Measurements from ENCODE around the gene IFT27.

The IFT27 gene

DNA sequence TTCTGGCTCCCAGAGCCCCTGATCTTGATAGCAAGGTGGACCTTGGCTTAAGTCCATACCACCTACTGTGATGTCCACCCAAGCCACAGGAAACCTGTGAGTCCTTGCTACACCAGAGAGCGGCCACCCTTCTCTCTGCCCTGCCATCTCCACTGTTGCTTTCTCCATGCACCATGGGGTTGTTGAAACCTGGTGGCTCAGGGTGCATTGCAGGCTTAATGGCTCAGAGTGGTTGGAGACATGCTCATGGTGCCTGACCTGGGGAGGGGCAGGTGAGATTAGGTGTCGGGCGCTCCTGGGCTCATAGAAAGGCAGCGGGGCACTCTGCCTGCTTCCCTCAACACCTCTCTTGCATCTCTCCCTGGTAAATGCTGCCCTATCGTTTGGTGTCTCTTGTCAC, 47.4 kb downstream of the IFT27 start:
- DNase-seq (ENCODE audit: low read depth) = no peak
- no peak overlapping the region for H3K9ac ChIP-seq (ENCODE audit: low read length)
- H3K4me3 ChIP-seq (ENCODE audit: low read length) = no peak overlapping the region
- no peaks in the 10 kb centered on the region for H3K9me3 ChIP-seq (ENCODE audit: control insufficient read depth, low read length)
- H3K36me3 ChIP-seq (ENCODE audit: control insufficient read depth, insufficient read depth, low read length, severe bottlenecking) = peaks cover 7% of the 10 kb centered on the region
- no peaks in the 10 kb centered on the region for H3K4me1 ChIP-seq (ENCODE audit: control insufficient read depth, insufficient read depth, low read length)
- peaks cover 74% of the 10 kb centered on the region for H3K27me3 ChIP-seq (replicated peaks; ENCODE audit: control insufficient read depth, insufficient read depth, low read length)

DNA sequence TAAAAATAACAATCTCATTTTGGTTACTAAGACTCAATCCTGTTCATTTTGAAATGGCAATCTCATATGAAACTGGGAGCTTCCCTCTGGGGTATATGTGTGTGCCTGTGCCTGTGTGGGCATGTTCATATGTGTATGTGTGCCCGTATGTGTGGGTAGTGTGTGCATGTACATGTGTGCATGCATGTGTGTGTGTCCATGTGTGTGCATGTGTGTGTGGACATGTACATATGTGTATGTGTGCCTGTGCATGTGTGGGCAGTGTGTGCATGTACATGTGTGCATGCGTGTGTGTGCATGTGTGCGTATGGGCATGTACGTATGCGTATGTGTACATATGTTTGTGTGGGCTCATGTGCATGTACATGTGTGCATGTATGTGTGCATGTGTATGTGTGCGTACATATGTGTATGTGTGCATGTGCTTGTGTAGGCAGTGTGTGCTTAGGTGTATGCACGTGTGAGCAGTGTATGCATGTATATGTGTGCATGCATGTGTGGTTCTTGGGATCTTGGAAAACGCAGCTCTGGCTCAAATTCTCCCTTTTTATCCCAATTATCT, 47.9 kb downstream of the IFT27 start:
- Histone ChIP-seq H3K4me1 (ENCODE audit: control insufficient read depth, insufficient read depth, low read length) (no peaks in the 10 kb centered on the region), H3K9me3 (ENCODE audit: control insufficient read depth, low read length) (no peaks in the 10 kb centered on the region), H3K4me3 (ENCODE audit: low read length) (no peak overlapping the region), H3K27me3 (replicated peaks; ENCODE audit: control insufficient read depth, insufficient read depth, low read length) (peaks cover 76% of the 10 kb centered on the region), H3K9ac (ENCODE audit: low read length) (no peak overlapping the region), H3K36me3 (ENCODE audit: control insufficient read depth, insufficient read depth, low read length, severe bottlenecking) (peaks cover 9% of the 10 kb centered on the region)
- DNase-seq (ENCODE audit: low read depth) = no peak

GRCh38 chr22:36727110-36727509, 48.8 kb downstream of the IFT27 start:
- no peak for DNase-seq (ENCODE audit: low read depth)
- H3K9me3 ChIP-seq (ENCODE audit: control insufficient read depth, low read length) = no peaks in the 10 kb centered on the region
- H3K4me1 ChIP-seq (ENCODE audit: control insufficient read depth, insufficient read depth, low read length) = no peaks in the 10 kb centered on the region
- peaks cover 9% of the 10 kb centered on the region for H3K36me3 ChIP-seq (ENCODE audit: control insufficient read depth, insufficient read depth, low read length, severe bottlenecking)
- no peak overlapping the region for H3K4me3 ChIP-seq (ENCODE audit: low read length)
- no peak overlapping the region for H3K9ac ChIP-seq (ENCODE audit: low read length)
- peaks cover 77% of the 10 kb centered on the region for H3K27me3 ChIP-seq (replicated peaks; ENCODE audit: control insufficient read depth, insufficient read depth, low read length)

DNA sequence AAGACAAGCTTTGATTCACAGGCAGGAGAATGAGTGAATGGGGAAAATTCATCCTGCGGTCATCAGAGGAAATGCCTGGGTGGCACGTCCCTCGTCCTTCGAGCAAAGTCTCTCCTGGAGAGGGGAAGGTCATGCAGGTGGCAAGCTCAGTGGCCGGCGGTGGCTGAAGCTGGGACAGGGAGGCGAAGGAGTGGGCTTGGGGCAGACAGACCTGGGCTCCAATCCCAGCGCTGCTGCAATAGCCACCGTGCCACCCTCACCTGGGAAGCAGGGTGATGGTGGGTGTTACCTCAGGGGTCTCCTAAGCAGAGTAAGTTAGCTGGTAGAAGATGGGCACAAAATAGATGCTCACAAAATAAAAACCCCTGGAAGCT, 49.9 kb downstream of the IFT27 start:
- H3K4me1 ChIP-seq (ENCODE audit: control insufficient read depth, insufficient read depth, low read length) = no peaks in the 10 kb centered on the region
- peaks cover 81% of the 10 kb centered on the region for H3K27me3 ChIP-seq (replicated peaks; ENCODE audit: control insufficient read depth, insufficient read depth, low read length)
- no peaks in the 10 kb centered on the region for H3K9me3 ChIP-seq (ENCODE audit: control insufficient read depth, low read length)
- no peak overlapping the region for H3K9ac ChIP-seq (ENCODE audit: low read length)
- H3K4me3 ChIP-seq (ENCODE audit: low read length) = no peak overlapping the region
- H3K36me3 ChIP-seq (ENCODE audit: control insufficient read depth, insufficient read depth, low read length, severe bottlenecking) = peaks cover 11% of the 10 kb centered on the region
- no peak for DNase-seq (ENCODE audit: low read depth)

DNA sequence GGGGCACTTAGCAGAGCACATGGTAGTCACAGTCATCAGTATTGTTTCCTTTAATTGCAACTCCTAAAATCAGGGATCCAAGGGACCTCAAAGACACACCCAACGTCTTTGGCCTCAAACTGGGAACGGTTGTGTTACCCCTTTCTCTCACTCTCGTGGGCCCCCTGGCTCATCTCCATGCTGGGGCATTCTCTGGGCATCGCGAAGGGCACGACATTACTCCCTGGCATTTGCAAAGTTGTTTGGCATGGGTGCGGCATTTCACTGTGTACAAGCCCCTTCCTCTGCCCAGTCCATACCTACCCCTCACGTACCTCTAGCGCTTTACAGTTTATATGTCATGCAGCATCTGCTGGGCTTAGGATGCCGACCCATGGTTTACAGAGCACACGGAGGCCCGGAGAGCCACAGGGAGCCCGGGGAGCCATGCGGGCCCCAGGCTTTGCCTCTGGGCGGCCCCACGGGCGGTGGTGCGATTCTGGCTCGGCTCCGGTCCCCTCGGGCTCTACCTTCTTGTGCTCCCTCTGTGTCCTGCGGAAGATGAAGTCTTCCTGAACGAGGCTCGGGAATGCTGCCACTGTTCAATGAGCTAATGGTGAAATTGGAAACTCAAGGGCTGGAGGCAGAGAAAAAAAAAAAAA, 50.4 kb downstream of the IFT27 start:
- no peaks in the 10 kb centered on the region for H3K9me3 ChIP-seq (ENCODE audit: control insufficient read depth, low read length)
- H3K36me3 ChIP-seq (ENCODE audit: control insufficient read depth, insufficient read depth, low read length, severe bottlenecking) = peaks cover 11% of the 10 kb centered on the region
- peaks cover 82% of the 10 kb centered on the region for H3K27me3 ChIP-seq (replicated peaks; ENCODE audit: control insufficient read depth, insufficient read depth, low read length)
- no peaks in the 10 kb centered on the region for H3K4me1 ChIP-seq (ENCODE audit: control insufficient read depth, insufficient read depth, low read length)
- H3K4me3 ChIP-seq (ENCODE audit: low read length) = no peak overlapping the region
- no peak for DNase-seq (ENCODE audit: low read depth)
- no peak overlapping the region for H3K9ac ChIP-seq (ENCODE audit: low read length)

GRCh38 chr22:36724836-36725235, 51.1 kb downstream of the IFT27 start:
- H3K4me1 ChIP-seq (ENCODE audit: control insufficient read depth, insufficient read depth, low read length) = no peaks in the 10 kb centered on the region

GRCh38 chr22:36722055-36722454, 53.9 kb downstream of the IFT27 start:
- Histone ChIP-seq H3K27me3 (replicated peaks; ENCODE audit: control insufficient read depth, insufficient read depth, low read length) (peaks cover 79% of the 10 kb centered on the region), H3K4me1 (ENCODE audit: control insufficient read depth, insufficient read depth, low read length) (no peaks in the 10 kb centered on the region), H3K9ac (ENCODE audit: low read length) (no peak overlapping the region), H3K36me3 (ENCODE audit: control insufficient read depth, insufficient read depth, low read length, severe bottlenecking) (peaks cover 11% of the 10 kb centered on the region), H3K9me3 (ENCODE audit: control insufficient read depth, low read length) (no peaks in the 10 kb centered on the region), H3K4me3 (ENCODE audit: low read length) (no peak overlapping the region)
- no peak for DNase-seq (ENCODE audit: low read depth)

More at GRCh38 chr22:36724836-36725235, 51.1 kb downstream of the IFT27 start:
- no peak overlapping the region for H3K4me3 ChIP-seq (ENCODE audit: low read length)
- H3K27me3 ChIP-seq (replicated peaks; ENCODE audit: control insufficient read depth, insufficient read depth, low read length) = peaks cover 78% of the 10 kb centered on the region
- peaks cover 11% of the 10 kb centered on the region for H3K36me3 ChIP-seq (ENCODE audit: control insufficient read depth, insufficient read depth, low read length, severe bottlenecking)
- no peak for DNase-seq (ENCODE audit: low read depth)
- H3K9me3 ChIP-seq (ENCODE audit: control insufficient read depth, low read length) = no peaks in the 10 kb centered on the region
- H3K9ac ChIP-seq (ENCODE audit: low read length) = no peak overlapping the region

- Histone ChIP-seq H3K9ac (ENCODE audit: low read length) (no peak overlapping the region), H3K27me3 (replicated peaks; ENCODE audit: control insufficient read depth, insufficient read depth, low read length) (peaks cover 58% of the 10 kb centered on the region), H3K9me3 (ENCODE audit: control insufficient read depth, low read length) (no peaks in the 10 kb centered on the region), H3K36me3 (ENCODE audit: control insufficient read depth, insufficient read depth, low read length, severe bottlenecking) (no peaks in the 10 kb centered on the region), H3K4me3 (ENCODE audit: low read length) (no peak overlapping the region), H3K4me1 (ENCODE audit: control insufficient read depth, insufficient read depth, low read length) (no peaks in the 10 kb centered on the region)
- no peak for DNase-seq (ENCODE audit: low read depth)
These were observed 60.3 kb downstream of the IFT27 start for GRCh38 chr22:36715647-36716046.

DNA sequence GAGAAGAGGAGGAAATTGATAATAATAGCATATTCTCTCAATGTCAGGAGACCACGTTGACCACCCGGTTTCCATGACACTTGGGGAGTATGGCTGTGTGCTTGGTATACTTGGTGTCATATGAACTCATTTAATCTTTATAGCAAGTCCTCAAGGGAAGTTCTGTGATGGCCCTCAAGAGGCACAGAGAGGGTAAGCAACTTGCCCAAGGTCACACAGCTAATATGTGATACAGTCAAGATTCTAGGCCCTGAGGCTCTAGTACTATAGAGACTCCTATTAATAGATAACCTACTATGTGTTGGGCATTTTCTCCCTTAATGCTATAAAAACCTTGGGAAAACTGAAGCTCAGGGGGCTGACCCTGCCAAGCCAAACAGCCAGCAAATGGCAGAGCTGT, 61.8 kb downstream of the IFT27 start:
- Histone ChIP-seq H3K4me1 (ENCODE audit: control insufficient read depth, insufficient read depth, low read length) (no peaks in the 10 kb centered on the region), H3K4me3 (ENCODE audit: low read length) (no peak overlapping the region), H3K27me3 (replicated peaks; ENCODE audit: control insufficient read depth, insufficient read depth, low read length) (peaks cover 59% of the 10 kb centered on the region), H3K9me3 (ENCODE audit: control insufficient read depth, low read length) (no peaks in the 10 kb centered on the region), H3K9ac (ENCODE audit: low read length) (no peak overlapping the region), H3K36me3 (ENCODE audit: control insufficient read depth, insufficient read depth, low read length, severe bottlenecking) (no peaks in the 10 kb centered on the region)
- DNase-seq (ENCODE audit: low read depth) = no peak

- Histone ChIP-seq H3K4me3 (ENCODE audit: low read length) (no peak overlapping the region), H3K27me3 (replicated peaks; ENCODE audit: control insufficient read depth, insufficient read depth, low read length) (peaks cover 60% of the 10 kb centered on the region), H3K9me3 (ENCODE audit: control insufficient read depth, low read length) (no peaks in the 10 kb centered on the region), H3K9ac (ENCODE audit: low read length) (no peak overlapping the region), H3K4me1 (ENCODE audit: control insufficient read depth, insufficient read depth, low read length) (no peaks in the 10 kb centered on the region), H3K36me3 (ENCODE audit: control insufficient read depth, insufficient read depth, low read length, severe bottlenecking) (peaks cover 3% of the 10 kb centered on the region)
- no peak for DNase-seq (ENCODE audit: low read depth)
These were observed 62.5 kb downstream of the IFT27 start for GRCh38 chr22:36713436-36713835.
